ENCODE measurements around the gene PIGU. TPM values are rescaled to one million over a fixed set of nuclear protein-coding genes. Genes with fewer than 3 reads are reported as not detected.

The PIGU gene
- total RNA-seq, 4 donors from 2014 or later, result 5.1 to 16.4 (median 8.5) TPM

DNA sequence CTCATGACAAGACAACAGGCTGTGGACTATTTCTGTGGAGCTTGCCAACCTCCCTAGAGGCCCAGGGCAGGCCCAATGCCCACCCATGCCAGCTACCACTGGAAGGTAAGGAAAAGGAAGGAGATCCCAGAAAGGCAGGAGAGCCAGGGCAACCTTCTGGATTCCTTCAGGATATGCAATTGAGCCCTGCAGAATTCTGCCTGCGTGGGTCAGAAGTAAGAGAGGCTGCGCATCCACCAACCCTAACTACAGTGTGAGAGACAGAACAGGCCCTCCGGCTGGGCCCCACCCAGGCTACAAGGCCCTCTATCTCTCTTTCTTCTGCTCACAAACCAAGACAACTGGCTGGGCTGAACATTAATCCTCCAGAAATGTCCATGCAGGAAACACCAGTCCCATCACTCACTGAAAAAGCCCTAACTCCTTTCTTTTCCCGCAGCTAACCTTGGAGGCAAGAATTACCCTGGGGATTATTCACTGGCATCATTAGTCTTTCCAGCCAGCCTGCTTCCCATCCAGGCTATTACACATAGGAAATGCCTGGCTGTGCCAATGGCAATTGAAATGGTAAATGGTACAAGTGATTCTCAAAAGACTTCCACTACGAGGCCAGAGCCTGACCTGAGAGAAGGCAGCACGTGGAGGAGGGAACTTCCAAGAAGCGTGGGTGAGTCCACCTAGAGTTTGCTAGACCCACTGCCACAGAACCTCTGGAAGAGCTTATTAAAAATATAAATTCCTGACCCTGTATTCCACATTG lies 103.2 kb downstream of the PIGU start:
- WGBS, 2 donors, result 87 to 94% methylated on average over 7 of the region's 7 CpGs
- peak in 1 of 2 donors; percentile 60 for DNase-seq (ENCODE audit: low spot score in 2 of 2)
- intact Hi-C loops (cut with DNase I; ENCODE audit: low total_unique reads), result loop anchor here (10.0 kb wide), 1 partner anchor 131 kb away; the partner anchor contains the start of gene TP53INP2
- TF ChIP-seq POLR2A (IDR thresholded peaks at IDR 0.05), result no peak
- TF ChIP-seq, protein P1, sequence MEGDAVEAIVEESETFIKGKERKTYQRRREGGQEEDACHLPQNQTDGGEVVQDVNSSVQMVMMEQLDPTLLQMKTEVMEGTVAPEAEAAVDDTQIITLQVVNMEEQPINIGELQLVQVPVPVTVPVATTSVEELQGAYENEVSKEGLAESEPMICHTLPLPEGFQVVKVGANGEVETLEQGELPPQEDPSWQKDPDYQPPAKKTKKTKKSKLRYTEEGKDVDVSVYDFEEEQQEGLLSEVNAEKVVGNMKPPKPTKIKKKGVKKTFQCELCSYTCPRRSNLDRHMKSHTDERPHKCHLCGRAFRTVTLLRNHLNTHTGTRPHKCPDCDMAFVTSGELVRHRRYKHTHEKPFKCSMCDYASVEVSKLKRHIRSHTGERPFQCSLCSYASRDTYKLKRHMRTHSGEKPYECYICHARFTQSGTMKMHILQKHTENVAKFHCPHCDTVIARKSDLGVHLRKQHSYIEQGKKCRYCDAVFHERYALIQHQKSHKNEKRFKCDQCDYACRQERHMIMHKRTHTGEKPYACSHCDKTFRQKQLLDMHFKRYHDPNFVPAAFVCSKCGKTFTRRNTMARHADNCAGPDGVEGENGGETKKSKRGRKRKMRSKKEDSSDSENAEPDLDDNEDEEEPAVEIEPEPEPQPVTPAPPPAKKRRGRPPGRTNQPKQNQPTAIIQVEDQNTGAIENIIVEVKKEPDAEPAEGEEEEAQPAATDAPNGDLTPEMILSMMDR (IDR thresholded peaks at IDR 0.05), result no peak
- H3K4me3 ChIP-seq (ENCODE audit: low read depth, poor library complexity, severe bottlenecking), result no peak overlapping the region

GRCh38 chr20:34571753-34572152 lies 105.1 kb downstream of the PIGU start:
- DNase-seq (ENCODE audit: low spot score in 2 of 2), result peak in 1 of 2 donors; percentile 46
- intact Hi-C loops (cut with DNase I; ENCODE audit: low total_unique reads), result loop anchor here (10.0 kb wide), 1 partner anchor 133 kb away; the partner anchor contains the start of gene TP53INP2
- H3K4me3 ChIP-seq (ENCODE audit: low read depth, poor library complexity, severe bottlenecking), result no peak overlapping the region
- TF ChIP-seq, protein P1 (IDR thresholded peaks at IDR 0.05), result no peak
- no peak for TF ChIP-seq POLR2A (IDR thresholded peaks at IDR 0.05)
- 86 to 92% methylated on average over 5 of the region's 5 CpGs for WGBS, 2 donors

- intact Hi-C loops (cut with DNase I; ENCODE audit: low total_unique reads), result loop anchor here (10.0 kb wide), 1 partner anchor 134 kb away; the partner anchor contains the start of gene TP53INP2
- no peak for DNase-seq (ENCODE audit: low spot score in 2 of 2)
- no peak for TF ChIP-seq POLR2A (IDR thresholded peaks at IDR 0.05)
- TF ChIP-seq, protein P1 (IDR thresholded peaks at IDR 0.05), result no peak
- H3K4me3 ChIP-seq (ENCODE audit: low read depth, poor library complexity, severe bottlenecking), result no peak overlapping the region
- WGBS, 2 donors, result 67 to 71% methylated on average over 3 of the region's 3 CpGs
Measured at GRCh38 chr20:34570859-34571306, 106.0 kb downstream of the PIGU start.

DNA sequence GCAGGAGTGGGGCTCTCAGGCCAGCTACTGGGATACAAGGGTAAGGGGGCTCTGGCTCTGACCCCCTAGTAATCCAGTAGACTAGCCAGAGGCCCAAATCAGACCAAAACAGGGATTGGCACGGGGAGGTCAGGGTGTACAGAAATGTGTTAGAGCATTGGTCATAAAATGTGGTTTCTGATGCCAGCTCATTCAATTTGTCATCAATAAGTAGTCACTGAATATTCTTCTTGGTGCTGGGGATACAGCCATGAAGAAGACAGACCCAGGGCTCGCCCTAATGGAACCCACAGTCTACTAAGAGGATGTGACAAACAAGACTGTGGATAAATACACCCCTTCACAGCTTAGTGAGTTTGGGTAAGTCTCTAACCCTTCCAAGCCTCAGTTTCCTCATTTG lies 107.3 kb downstream of the PIGU start:
- no peak overlapping the region for H3K4me3 ChIP-seq (ENCODE audit: low read depth, poor library complexity, severe bottlenecking)
- intact Hi-C loops (cut with DNase I; ENCODE audit: low total_unique reads), result no loop called here
- TF ChIP-seq, protein P1 (IDR thresholded peaks at IDR 0.05), result no peak
- no peak for TF ChIP-seq POLR2A (IDR thresholded peaks at IDR 0.05)
- no peak for DNase-seq (ENCODE audit: low spot score in 2 of 2)
- 86 to 91% methylated on average over 2 of the region's 2 CpGs for WGBS, 2 donors

GRCh38 chr20:34567892-34568865 lies 108.7 kb downstream of the PIGU start:
- TF ChIP-seq, protein P1 (IDR thresholded peaks at IDR 0.05), result no peak
- TF ChIP-seq POLR2A (IDR thresholded peaks at IDR 0.05), result no peak
- no peak for DNase-seq (ENCODE audit: low spot score in 2 of 2)
- 94 to 95% methylated on average over 15 of the region's 15 CpGs for WGBS, 2 donors
- intact Hi-C loops (cut with DNase I; ENCODE audit: low total_unique reads), result no loop called here
- no peak overlapping the region for H3K4me3 ChIP-seq (ENCODE audit: low read depth, poor library complexity, severe bottlenecking)

Data from lower leg skin (tissue), 4 donors.